ENCODE results near the gene CRTAC1.

Gene CRTAC1

DNA sequence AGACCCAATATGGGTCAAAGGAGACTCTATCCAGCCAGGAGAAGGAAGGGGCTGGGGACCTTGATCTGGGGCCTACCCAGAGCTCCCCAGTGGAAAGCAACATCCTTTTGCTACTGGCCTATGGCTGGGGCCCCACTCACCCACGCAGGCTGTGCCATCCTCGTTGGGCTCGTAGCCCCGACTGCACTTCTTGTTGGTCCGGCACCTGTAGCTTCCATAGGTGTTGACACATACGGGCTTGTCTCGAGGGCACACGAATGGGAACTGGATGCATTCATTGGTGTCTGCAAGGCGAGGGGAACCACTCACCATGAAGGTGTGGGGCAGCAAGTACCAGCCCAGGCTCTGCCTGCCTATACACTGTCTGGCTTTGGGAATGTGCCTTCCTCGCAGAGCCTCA, 150.3 kb downstream of the CRTAC1 start:
- no peak for TF ChIP-seq CTCF (conservative IDR thresholded peaks at IDR 0.05)
- H3K27ac ChIP-seq = no peak overlapping the region

GRCh38 chr10:97879241-97879640, 151.2 kb downstream of the CRTAC1 start:
- H3K27ac ChIP-seq = no peak overlapping the region
- TF ChIP-seq CTCF (conservative IDR thresholded peaks at IDR 0.05) = no peak

DNA sequence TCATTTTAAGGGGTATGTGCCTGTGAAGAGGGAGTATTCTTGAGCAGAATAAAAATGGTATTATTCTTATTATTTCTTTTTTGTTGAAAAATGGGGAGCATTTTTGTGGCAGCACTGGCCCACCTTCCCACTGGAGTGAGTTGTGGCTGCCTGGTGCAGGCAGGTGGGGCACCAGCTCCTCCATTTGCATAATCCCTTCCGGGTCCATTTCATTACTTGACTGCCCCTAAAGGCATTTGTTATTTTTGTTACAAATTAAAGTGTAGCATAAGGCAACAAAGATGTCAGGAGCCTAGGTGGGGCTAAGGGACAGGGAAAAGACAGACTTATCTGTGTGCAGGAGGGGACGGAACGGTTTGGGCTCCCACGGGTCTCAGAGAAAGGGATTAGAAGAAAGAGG, 154.0 kb downstream of the CRTAC1 start:
- no peak for TF ChIP-seq CTCF (conservative IDR thresholded peaks at IDR 0.05)

DNA sequence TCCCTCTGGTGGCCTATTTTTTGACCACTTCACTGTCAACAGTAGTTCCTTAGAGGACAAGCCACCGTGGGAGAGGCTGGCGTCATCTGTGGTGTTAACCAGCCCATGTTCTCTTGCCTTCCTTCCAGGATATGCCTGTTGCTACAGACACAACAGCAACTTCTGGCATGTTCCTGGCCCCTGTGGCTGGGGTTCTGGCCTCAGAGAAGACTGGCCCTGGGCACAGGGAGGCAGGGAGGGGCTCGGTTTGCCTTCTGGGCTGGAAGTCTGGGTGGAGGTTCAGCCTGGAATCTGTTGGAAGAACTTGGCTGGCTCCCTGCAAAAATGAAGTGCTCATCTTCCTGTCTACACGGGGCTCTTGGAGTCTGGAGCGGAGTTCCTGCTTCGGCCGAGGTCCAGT, 155.0 kb downstream of the CRTAC1 start:
- no peak for TF ChIP-seq CTCF (conservative IDR thresholded peaks at IDR 0.05)
- no peak overlapping the region for H3K27ac ChIP-seq

More for the DNA sequence above, 154.0 kb downstream of the CRTAC1 start:
- no peak overlapping the region for H3K27ac ChIP-seq

DNA sequence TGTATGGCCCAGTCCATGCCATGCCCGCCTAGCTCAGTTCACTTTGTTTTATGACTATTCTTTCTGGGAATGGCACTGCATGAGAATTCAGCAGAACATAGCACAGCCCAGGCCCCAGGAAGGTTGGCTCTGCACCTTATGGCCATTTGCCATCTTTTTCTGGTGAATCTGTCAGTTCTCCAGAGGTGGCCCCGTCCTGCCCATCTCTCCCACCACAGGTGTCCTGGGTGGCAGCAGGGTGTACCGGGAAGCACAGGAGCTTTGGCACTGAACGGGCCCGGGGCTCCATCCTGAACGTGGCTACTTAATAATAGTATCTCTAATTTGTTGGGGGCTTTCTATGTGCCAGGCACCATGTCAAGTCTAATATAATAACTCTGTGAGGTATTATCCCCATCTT, 156.1 kb downstream of the CRTAC1 start:
- TF ChIP-seq CTCF (conservative IDR thresholded peaks at IDR 0.05) = no peak
- H3K27ac ChIP-seq = no peak overlapping the region

- H3K27ac ChIP-seq = no peak overlapping the region
- no peak for TF ChIP-seq CTCF (conservative IDR thresholded peaks at IDR 0.05)
Observed at GRCh38 chr10:97873569-97873968, 156.9 kb downstream of the CRTAC1 start.

DNA sequence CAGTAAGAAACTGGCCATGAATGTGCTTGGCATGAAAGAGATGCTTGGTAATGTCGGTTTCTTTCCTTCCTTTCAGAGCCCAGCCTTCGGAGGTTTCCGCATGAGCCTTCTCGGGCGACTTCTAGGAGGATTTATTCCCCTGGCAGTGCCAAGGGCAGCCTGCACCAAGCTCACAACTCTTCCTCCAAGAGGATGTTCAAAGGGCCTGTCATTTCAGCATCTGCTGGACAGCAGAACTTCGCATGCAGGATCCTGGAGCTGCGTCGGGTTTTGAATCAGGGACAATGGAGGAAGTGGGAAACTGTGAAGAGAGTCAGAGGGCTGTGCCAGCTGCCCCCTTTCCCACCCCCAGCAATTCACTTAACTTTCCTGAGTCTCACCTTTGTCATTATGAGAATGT, 159.4 kb downstream of the CRTAC1 start:
- TF ChIP-seq CTCF (conservative IDR thresholded peaks at IDR 0.05) = no peak
- H3K27ac ChIP-seq = no peak overlapping the region
